ENCODE measurements around the gene MAPK11.

The MAPK11 gene

GRCh38 chr22:50293441-50294318 lies 23.5 kb upstream of the MAPK11 start:
- peak in 1 of 2 donors; percentile 30 for ATAC-seq

DNA sequence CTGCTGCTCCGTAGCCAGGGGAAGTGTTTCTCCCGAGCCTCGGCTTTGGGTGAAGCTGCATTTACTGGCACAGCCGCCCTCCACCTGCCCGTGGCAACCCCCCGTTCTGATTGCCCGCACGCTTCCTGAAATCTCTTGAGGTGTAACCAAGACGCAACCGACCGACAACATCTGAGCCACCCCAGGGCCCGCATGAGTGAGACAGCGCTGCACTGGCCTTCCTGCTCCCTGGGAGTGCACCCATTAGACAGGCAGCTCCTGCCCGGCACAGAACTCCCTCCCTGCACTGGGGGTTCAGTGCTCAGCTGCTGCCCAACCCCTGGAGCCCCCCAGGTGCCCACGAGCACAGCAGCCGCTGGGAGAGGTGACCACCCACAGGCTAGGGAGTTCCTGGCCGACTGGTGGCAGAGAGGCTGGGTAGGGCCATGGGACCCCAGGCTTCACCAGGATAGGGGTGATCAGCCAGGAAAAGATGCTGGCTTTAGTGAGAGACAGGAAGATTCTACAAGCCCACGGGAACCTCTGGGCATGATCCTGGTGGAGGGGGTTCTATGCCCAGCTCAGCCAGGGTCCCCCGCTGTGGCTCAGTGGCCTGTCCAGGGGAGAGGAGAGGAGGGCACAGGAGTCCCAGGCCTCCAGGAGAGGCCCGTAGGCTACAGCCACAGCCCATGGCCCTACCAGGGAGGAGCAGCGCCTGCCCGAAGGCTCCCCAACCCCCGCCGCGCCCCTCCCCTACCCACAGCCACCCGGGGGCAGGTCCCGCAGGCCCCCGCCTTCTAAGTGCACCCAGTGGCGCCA lies 22.7 kb upstream of the MAPK11 start:
- no peak for ATAC-seq

GRCh38 chr22:50289942-50290630 lies 19.9 kb upstream of the MAPK11 start:
- ATAC-seq: no peak

GRCh38 chr22:50289151-50289941 lies 19.2 kb upstream of the MAPK11 start:
- no peak for ATAC-seq

DNA sequence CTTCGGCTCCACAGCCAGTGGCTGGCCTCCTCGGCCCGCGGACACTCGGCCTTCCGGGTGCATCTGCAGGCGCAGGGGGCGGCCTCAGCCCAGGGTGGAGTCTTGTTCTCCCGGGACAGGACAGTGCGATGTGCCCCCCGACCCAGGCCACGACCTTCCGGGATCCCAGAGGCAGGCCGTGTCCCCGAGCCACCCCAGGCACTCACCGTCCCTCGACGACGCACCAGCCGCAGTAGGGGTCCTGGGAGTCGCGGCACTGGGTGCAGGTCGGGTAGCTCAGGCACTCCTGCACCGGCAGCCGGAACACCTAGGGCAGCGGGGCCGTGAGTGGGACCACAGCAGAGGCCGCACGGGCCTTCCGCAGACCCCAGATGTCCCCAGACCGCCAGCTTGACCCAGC lies 17.6 kb upstream of the MAPK11 start:
- no peak for ATAC-seq

GRCh38 chr22:50286701-50287318 lies 16.6 kb upstream of the MAPK11 start:
- ATAC-seq: no peak

DNA sequence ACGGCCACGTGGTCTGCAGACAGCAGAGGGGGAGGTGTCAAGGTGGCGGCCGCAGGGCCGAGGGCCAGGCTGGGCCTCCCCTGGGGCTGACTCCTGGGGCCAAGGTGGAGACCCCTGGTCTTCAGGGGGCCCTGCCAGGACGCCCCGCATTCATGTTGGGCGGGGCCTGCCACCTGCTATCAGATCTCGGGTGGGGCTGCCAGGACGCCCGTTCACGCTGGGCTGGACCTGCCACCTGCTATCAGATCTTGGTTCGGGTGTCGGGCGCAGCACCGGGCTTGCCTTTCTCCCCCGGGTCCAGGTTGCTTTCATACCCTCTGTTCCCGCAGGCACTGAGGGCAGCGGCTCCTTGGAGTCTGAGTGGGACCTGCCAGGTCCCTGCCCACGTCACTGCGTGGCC lies 16.1 kb upstream of the MAPK11 start:
- ATAC-seq: no peak

- no peak for ATAC-seq
Observed at GRCh38 chr22:50285568-50286229, 15.5 kb upstream of the MAPK11 start.

- ATAC-seq: no peak
Observed at GRCh38 chr22:50284479-50284878, 14.3 kb upstream of the MAPK11 start.

- no peak for ATAC-seq
Observed at GRCh38 chr22:50283821-50284220, 13.6 kb upstream of the MAPK11 start.

GRCh38 chr22:50282361-50283155 lies 12.4 kb upstream of the MAPK11 start:
- ATAC-seq: no peak

- ATAC-seq: no peak
Observed at GRCh38 chr22:50281957-50282356, 11.8 kb upstream of the MAPK11 start.

DNA sequence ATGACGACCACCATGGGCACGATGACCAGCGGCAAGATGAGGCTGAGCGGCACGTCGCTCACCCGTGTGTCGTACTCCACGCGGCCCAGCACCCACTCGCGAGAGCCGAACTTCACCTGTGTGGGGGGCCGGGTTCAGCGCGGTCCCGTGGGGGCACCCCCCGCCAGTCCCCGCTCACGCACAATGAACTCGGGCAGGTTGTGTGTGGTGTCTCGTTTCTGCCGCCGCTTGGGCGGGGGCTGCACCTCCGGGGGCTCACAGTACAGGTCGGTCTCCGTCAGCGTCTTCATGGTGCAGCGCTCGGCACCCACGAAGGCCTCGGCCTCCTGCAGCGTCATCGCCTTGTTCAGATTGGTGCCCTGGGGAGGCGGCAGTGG lies 11.2 kb upstream of the MAPK11 start:
- no peak for ATAC-seq

GRCh38 chr22:50280708-50281383 lies 10.7 kb upstream of the MAPK11 start:
- ATAC-seq: no peak

GRCh38 chr22:50280022-50280707 lies 10.0 kb upstream of the MAPK11 start:
- ATAC-seq: no peak

- ATAC-seq: no peak
Observed at GRCh38 chr22:50278956-50279619, 8.9 kb upstream of the MAPK11 start.

DNA sequence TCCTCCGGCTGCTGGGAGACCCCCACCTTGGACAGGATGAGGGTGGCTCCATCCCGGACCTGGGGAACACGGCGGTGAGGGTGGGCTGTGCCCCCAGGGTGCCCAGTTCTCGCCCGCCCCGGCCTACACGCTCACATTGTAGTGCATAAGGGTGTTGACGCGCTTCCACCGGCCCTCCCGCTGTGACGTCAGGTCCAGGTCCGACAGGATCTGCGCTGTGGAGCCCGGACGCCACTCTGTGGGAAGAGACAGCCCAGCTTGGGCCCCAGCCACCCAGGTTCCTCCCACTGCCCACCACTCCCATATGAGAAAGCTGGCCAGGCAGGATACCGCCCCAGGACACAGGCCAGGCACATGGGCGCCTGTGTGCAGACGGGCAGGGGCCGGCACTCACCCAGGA lies 8.3 kb upstream of the MAPK11 start:
- no peak for ATAC-seq

GRCh38 chr22:50277761-50278160 lies 7.6 kb upstream of the MAPK11 start:
- ATAC-seq: no peak

DNA sequence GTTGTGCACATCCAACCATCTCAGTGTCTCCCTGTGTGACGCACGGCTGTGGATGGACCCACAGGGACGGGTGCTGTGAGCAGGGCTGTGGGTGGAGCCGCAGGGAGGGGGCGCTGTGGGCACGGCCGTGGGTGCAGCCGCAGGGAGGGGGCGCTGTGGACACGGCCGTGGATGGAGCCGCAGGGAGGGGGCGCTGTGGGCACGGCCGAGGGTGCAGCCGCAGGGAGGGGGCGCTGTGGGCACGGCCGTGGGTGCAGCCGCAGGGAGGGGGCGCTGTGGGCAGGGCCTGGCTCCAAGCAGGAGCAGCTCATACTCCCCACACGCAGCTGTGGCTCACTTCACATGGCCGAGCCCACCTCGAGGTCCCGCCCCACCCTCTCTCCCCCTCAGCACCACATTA lies 6.0 kb upstream of the MAPK11 start:
- ATAC-seq: peak; percentile 42 to 54

All from activated CD4-positive, CD25-positive, alpha-beta regulatory T cell treated with anti-CD3 and anti-CD28 coated beads, Interleukin-2, amount 50 U/mL, for 24 hours (primary cell).